OCI-LY1 (cell line): ENCODE results near the gene NCEH1.

ENCODE experiments used
- H2AFZ ChIP-seq: fragments of 200-600 bp; sonication (generic), shearing (Covaris generic); 2 replicates; pipeline ENCODE4 v1.6.0; 2014; ENCODE audit warnings: antibody characterized with exemption, mild to moderate bottlenecking, low read length
- H3F3A ChIP-seq: fragments of 200-600 bp; sonication (generic), shearing (Covaris generic); 2 replicates; pipeline ENCODE4 v1.6.0; 2014; ENCODE audit warnings: mild to moderate bottlenecking, antibody characterized with exemption, low read length, moderate library complexity; ENCODE audit not compliant: insufficient read depth
- H3K27ac ChIP-seq: fragments of 200-600 bp; sonication (generic); 2 replicates; pipeline ENCODE4 v1.5.1; 2014; ENCODE audit warnings: low read length, mixed run types, mild to moderate bottlenecking, low read depth; ENCODE audit not compliant: poor library complexity, severe bottlenecking
- H3K27me3 ChIP-seq: fragments of 200-600 bp; sonication (generic); 2 replicates; pipeline ENCODE4 v1.6.0; 2014; ENCODE audit warnings: antibody characterized with exemption, mild to moderate bottlenecking, low read length, moderate library complexity; ENCODE audit not compliant: insufficient read depth
- H3K36me3 ChIP-seq: fragments of 200-600 bp; sonication (generic); 2 replicates; pipeline ENCODE4 v1.6.1; 2014; ENCODE audit warnings: mild to moderate bottlenecking, antibody characterized with exemption, low read length, moderate library complexity, mixed read lengths; ENCODE audit not compliant: insufficient read depth
- H3K4me1 ChIP-seq: fragments of 200-600 bp; sonication (generic); 2 replicates; pipeline ENCODE4 v1.5.1; 2014; ENCODE audit warnings: mild to moderate bottlenecking, low read length, moderate library complexity; ENCODE audit not compliant: insufficient read depth, severe bottlenecking
- H3K4me2 ChIP-seq: fragments of 200-600 bp; sonication (generic), shearing (Covaris generic); 2 replicates; pipeline ENCODE4 v1.6.1; 2014; ENCODE audit warnings: low read length
- H3K4me3 ChIP-seq: fragments of 200-600 bp; sonication (generic); 2 replicates; pipeline ENCODE4 v1.5.1; 2014; ENCODE audit warnings: low read length, low read depth, mild to moderate bottlenecking, mixed read lengths; ENCODE audit not compliant: poor library complexity, severe bottlenecking
- H3K79me2 ChIP-seq: fragments of 200-600 bp; shearing (Covaris generic); 2 replicates; pipeline ENCODE4 v1.6.1; 2016; ENCODE audit warnings: mixed run types, low read length, mixed read lengths; ENCODE audit not compliant: insufficient read depth
- H3K9ac ChIP-seq: fragments of 200-600 bp; sonication (generic), shearing (Covaris generic); 2 replicates; pipeline ENCODE4 v1.6.1; 2014; ENCODE audit warnings: mild to moderate bottlenecking, low read length, mixed read lengths
- H3K9me2 ChIP-seq: fragments of 200-600 bp; sonication (generic), shearing (Covaris generic); 2 replicates; pipeline ENCODE4 v1.6.1; 2014; ENCODE audit warnings: low read depth, mild to moderate bottlenecking, low read length, mixed read lengths
- H3K9me3 ChIP-seq: fragments of 200-600 bp; shearing (Covaris generic); 2 replicates; pipeline ENCODE4 v1.6.1; 2014; ENCODE audit warnings: low read length, mixed read lengths
- H4K20me1 ChIP-seq: fragments of 200-600 bp; sonication (generic), shearing (Covaris generic); 2 replicates; pipeline ENCODE4 v1.6.0; 2016; ENCODE audit warnings: mild to moderate bottlenecking, low read length; ENCODE audit not compliant: insufficient read depth
- CTCF ChIP-seq: fragments of 200-600 bp; sonication (generic), shearing (Covaris generic); IDR thresholded peaks from 2 replicates; pipeline ENCODE4 v1.5.1; 2017; ENCODE audit warnings: mild to moderate bottlenecking, antibody characterized with exemption, low read length, moderate library complexity, mixed read lengths
- EZH2 ChIP-seq: fragments of 200-600 bp; sonication (generic), shearing (Covaris generic); IDR thresholded peaks from 2 replicates; pipeline ENCODE4 v1.8.0; 2017; ENCODE audit warnings: borderline replicate concordance, mixed run types, mild to moderate bottlenecking, antibody characterized with exemption, low read length, moderate library complexity, mixed read lengths

NCEH1 gene

GRCh38 chr3:172716476-172716875 is 5.6 kb upstream of the NCEH1 start:
- Histone ChIP-seq H3K9me2 (no peaks in the 10 kb centered on the region), H3K9ac (no peak overlapping the region), H3K4me3 (no peak overlapping the region), H3K4me1 (peaks cover 7% of the 10 kb centered on the region), H3K27ac (no peak overlapping the region), H3K4me2 (no peak overlapping the region), H3K79me2 (no peaks in the 10 kb centered on the region), H4K20me1 (no peaks in the 10 kb centered on the region), H3K36me3 (no peaks in the 10 kb centered on the region), H2AFZ (no peak overlapping the region), H3K9me3 (no peaks in the 10 kb centered on the region), H3K27me3 (0 out of 2 replicates have a peak, but pooled peaks cover 5% of the 10 kb centered on the region), H3F3A (no peaks in the 10 kb centered on the region)
- TF ChIP-seq EZH2: no peak
- TF ChIP-seq CTCF: no peak

- Histone ChIP-seq H3K27me3 (no peaks in the 10 kb centered on the region), H3K27ac (no peak overlapping the region), H2AFZ (no peak overlapping the region), H3F3A (no peaks in the 10 kb centered on the region), H3K9me2 (no peaks in the 10 kb centered on the region), H3K4me3 (no peak overlapping the region), H3K4me1 (peaks cover 24% of the 10 kb centered on the region), H3K36me3 (no peaks in the 10 kb centered on the region), H4K20me1 (no peaks in the 10 kb centered on the region), H3K79me2 (no peaks in the 10 kb centered on the region), H3K9me3 (no peaks in the 10 kb centered on the region), H3K4me2 (no peak overlapping the region), H3K9ac (no peak overlapping the region)
- TF ChIP-seq CTCF: no peak
- TF ChIP-seq EZH2: no peak
Observed at GRCh38 chr3:172713316-172713715, 2.4 kb upstream of the NCEH1 start.

- Histone ChIP-seq H3K4me1 (peaks cover 24% of the 10 kb centered on the region), H3K4me3 (peak overlapping the region; percentile 76), H4K20me1 (no peaks in the 10 kb centered on the region), H3F3A (no peaks in the 10 kb centered on the region), H3K27me3 (no peaks in the 10 kb centered on the region), H3K9me3 (no peaks in the 10 kb centered on the region), H2AFZ (peak overlapping the region; percentile 67), H3K4me2 (peak overlapping the region; percentile 65), H3K27ac (no peak overlapping the region), H3K79me2 (no peaks in the 10 kb centered on the region), H3K9me2 (no peaks in the 10 kb centered on the region), H3K36me3 (no peaks in the 10 kb centered on the region), H3K9ac (peak overlapping the region; percentile 73)
- no peak for TF ChIP-seq EZH2
- no peak for TF ChIP-seq CTCF
Observed at GRCh38 chr3:172711454-172711795, 558 bp upstream of the NCEH1 start.
